Globus pallidus (tissue), 1 donor: Measurements from ENCODE around the gene ELOVL6.
A peak's percentile ranks its signal among the peaks of the same experiment; 100 is the strongest.

Experiments used
- DNase-seq: peaks from one replicate; pipeline ENCODE4 v3.0.0-alpha.2; 2015; ENCODE audit warnings: low spot score

The ELOVL6 gene

GRCh38 chr4:110025718-110026117, 172.7 kb downstream of the ELOVL6 start:
- DNase-seq = no peak

GRCh38 chr4:110025056-110025455, 173.4 kb downstream of the ELOVL6 start:
- DNase-seq = no peak

GRCh38 chr4:110022457-110022856, 176.0 kb downstream of the ELOVL6 start:
- no peak for DNase-seq

- no peak for DNase-seq
These were observed 177.6 kb downstream of the ELOVL6 start for GRCh38 chr4:110020646-110021443.

GRCh38 chr4:110020139-110020538, 178.3 kb downstream of the ELOVL6 start:
- DNase-seq = no peak

- DNase-seq = no peak
These were observed 179.3 kb downstream of the ELOVL6 start for GRCh38 chr4:110019153-110019552.

- no peak for DNase-seq
These were observed 184.2 kb downstream of the ELOVL6 start for GRCh38 chr4:110014233-110014632.

GRCh38 chr4:110012917-110013316, 185.5 kb downstream of the ELOVL6 start:
- no peak for DNase-seq

GRCh38 chr4:110010797-110011196, 187.6 kb downstream of the ELOVL6 start:
- DNase-seq = no peak

GRCh38 chr4:110009550-110009949, 188.9 kb downstream of the ELOVL6 start:
- DNase-seq = no peak

GRCh38 chr4:110008540-110008939, 189.9 kb downstream of the ELOVL6 start:
- no peak for DNase-seq

GRCh38 chr4:110007217-110007616, 191.2 kb downstream of the ELOVL6 start:
- DNase-seq = no peak

- DNase-seq = peak; percentile 63
These were observed 192.9 kb downstream of the ELOVL6 start for GRCh38 chr4:110005461-110006056.

- DNase-seq = no peak
These were observed 193.9 kb downstream of the ELOVL6 start for GRCh38 chr4:110004556-110004955.

GRCh38 chr4:110003401-110004187, 194.8 kb downstream of the ELOVL6 start:
- no peak for DNase-seq

GRCh38 chr4:110002326-110002725, 196.1 kb downstream of the ELOVL6 start:
- no peak for DNase-seq

GRCh38 chr4:109999585-109999912, 198.9 kb downstream of the ELOVL6 start:
- no peak for DNase-seq

GRCh38 chr4:109998867-109999584, 199.4 kb downstream of the ELOVL6 start:
- peak; percentile 51 for DNase-seq

- peak; percentile 24 for DNase-seq
These were observed 201.9 kb downstream of the ELOVL6 start for GRCh38 chr4:109996526-109996925.
